DND-41 (cell line): ENCODE measurements around the gene PRR35.
A peak's percentile ranks its signal among the peaks of the same experiment; 100 is the strongest.

Experiments used
- ATAC-seq: fragments of 200-7000 bp; cut with Tn5 transposase; 3 replicates; pipeline ENCODE4 v1.9.1; 2021; ENCODE audit warnings: low read depth; ENCODE audit not compliant: insufficient read depth
- DNase-seq: peaks from one replicate; pipeline ENCODE4 v3.0.0-alpha.2; 2020
- H2AFZ ChIP-seq: 2 replicates; pipeline ENCODE4 v1.6.0; 2012; ENCODE audit warnings: low read depth, low read length
- H3K27ac ChIP-seq: 2 replicates; pipeline ENCODE4 v1.5.1; 2012; ENCODE audit warnings: low read length, inconsistent platforms
- H3K27me3 ChIP-seq: fragments of 200-600 bp; sonication (generic); 2 replicates; pipeline ENCODE4 v1.6.0; 2012; ENCODE audit warnings: low read length, mild to moderate bottlenecking, inconsistent platforms; ENCODE audit not compliant: insufficient read depth, poor library complexity
- H3K36me3 ChIP-seq: 2 replicates; pipeline ENCODE4 v1.5.1; 2012; ENCODE audit warnings: low read length, inconsistent platforms; ENCODE audit not compliant: insufficient read depth
- H3K4me1 ChIP-seq: 2 replicates; pipeline ENCODE4 v1.5.1; 2012; ENCODE audit warnings: mild to moderate bottlenecking, low read length; ENCODE audit not compliant: insufficient read depth
- H3K4me2 ChIP-seq: 2 replicates; pipeline ENCODE4 v1.6.0; 2012; ENCODE audit warnings: mild to moderate bottlenecking, moderate library complexity, low read length, inconsistent platforms; ENCODE audit not compliant: insufficient read depth
- H3K4me3 ChIP-seq, 2 experiments: fragments of 200-600 bp in 1 of 2; shearing (Covaris generic) in 1 of 2; 2 replicates each; pipeline ENCODE4 v1.5.1; 2012 to 2016; ENCODE audit warnings: inconsistent platforms in 2 of 2, low read length in 2 of 2, mild to moderate bottlenecking in 2 of 2, low read depth in 1 of 2, moderate library complexity in 1 of 2
- H3K79me2 ChIP-seq: 2 replicates; pipeline ENCODE4 v1.6.0; 2012; ENCODE audit warnings: low read length, inconsistent platforms; ENCODE audit not compliant: insufficient read depth
- H3K9ac ChIP-seq: 2 replicates; pipeline ENCODE4 v1.6.0; 2012; ENCODE audit warnings: low read depth, mild to moderate bottlenecking, inconsistent platforms, low read length, moderate library complexity
- H3K9me3 ChIP-seq: 2 replicates; pipeline ENCODE4 v1.5.1; 2012; ENCODE audit warnings: low read length, moderate library complexity, mild to moderate bottlenecking, inconsistent platforms; ENCODE audit not compliant: insufficient read depth, severe bottlenecking
- H4K20me1 ChIP-seq: 2 replicates; pipeline ENCODE4 v1.6.0; 2012; ENCODE audit warnings: low read length; ENCODE audit not compliant: insufficient read depth
- CTCF ChIP-seq: IDR thresholded peaks from 2 replicates; pipeline ENCODE4 v1.5.1; 2012; ENCODE audit warnings: borderline replicate concordance, low read length, moderate library complexity, mild to moderate bottlenecking; ENCODE audit not compliant: poor library complexity, severe bottlenecking; ENCODE audit errors: extremely low read depth
- EZH2 ChIP-seq: IDR thresholded peaks from 3 replicates; pipeline ENCODE4 v1.6.1; 2012; ENCODE audit warnings: borderline replicate concordance, low read depth, mild to moderate bottlenecking, moderate library complexity, low read length, inconsistent platforms; ENCODE audit not compliant: severe bottlenecking

Gene PRR35

GRCh38 chr16:522320-523096 is 37.7 kb upstream of the PRR35 start:
- H3K36me3 ChIP-seq: peaks cover 34% of the 10 kb centered on the region
- H3K27ac ChIP-seq: no peak overlapping the region
- H3K4me1 ChIP-seq: peaks cover 17% of the 10 kb centered on the region
- no peaks in the 10 kb centered on the region for H3K27me3 ChIP-seq
- H3K79me2 ChIP-seq: peaks cover 17% of the 10 kb centered on the region
- no peak overlapping the region for H3K4me3 ChIP-seq
- peaks cover 28% of the 10 kb centered on the region for H4K20me1 ChIP-seq
- no peak overlapping the region for H2AFZ ChIP-seq
- ATAC-seq (no peak), DNase-seq (no peak)
- H3K9ac ChIP-seq: no peak overlapping the region
- no peaks in the 10 kb centered on the region for H3K9me3 ChIP-seq
- no peak for TF ChIP-seq CTCF
- no peak for TF ChIP-seq EZH2
- no peak overlapping the region for H3K4me2 ChIP-seq

- peaks cover 23% of the 10 kb centered on the region for H3K79me2 ChIP-seq
- H3K4me2 ChIP-seq: no peak overlapping the region
- H4K20me1 ChIP-seq: peaks cover 28% of the 10 kb centered on the region
- peaks cover 34% of the 10 kb centered on the region for H3K36me3 ChIP-seq
- ATAC-seq (no peak), DNase-seq (no peak)
- no peaks in the 10 kb centered on the region for H3K27me3 ChIP-seq
- no peak overlapping the region for H3K27ac ChIP-seq
- no peak overlapping the region for H3K9ac ChIP-seq
- H3K4me3 ChIP-seq: no peak overlapping the region
- no peaks in the 10 kb centered on the region for H3K9me3 ChIP-seq
- H3K4me1 ChIP-seq: peaks cover 17% of the 10 kb centered on the region
- TF ChIP-seq CTCF (no peak), EZH2 (no peak)
- H2AFZ ChIP-seq: no peak overlapping the region
Observed at GRCh38 chr16:523097-523741, 37.0 kb upstream of the PRR35 start.

- no peak overlapping the region for H3K4me3 ChIP-seq
- peaks cover 27% of the 10 kb centered on the region for H3K4me1 ChIP-seq
- no peak overlapping the region for H3K9ac ChIP-seq
- no peaks in the 10 kb centered on the region for H3K27me3 ChIP-seq
- no peak for TF ChIP-seq CTCF
- no peak for TF ChIP-seq EZH2
- no peak overlapping the region for H2AFZ ChIP-seq
- H3K36me3 ChIP-seq: peaks cover 27% of the 10 kb centered on the region
- no peaks in the 10 kb centered on the region for H3K9me3 ChIP-seq
- no peak overlapping the region for H3K27ac ChIP-seq
- no peak for DNase-seq
- peaks cover 36% of the 10 kb centered on the region for H3K79me2 ChIP-seq
- no peak for ATAC-seq
- H4K20me1 ChIP-seq: peaks cover 40% of the 10 kb centered on the region
- 0 out of 2 replicates have a peak overlapping the region, but pooled peaks have one; percentile 80 for H3K4me2 ChIP-seq
Observed at GRCh38 chr16:524274-525040, 35.7 kb upstream of the PRR35 start.
